Activated CD4-positive, alpha-beta T cell treated with anti-CD3 and anti-CD28 coated beads, Interleukin-10, Interleukin-2, amounts not matched to agents 100 ng/mL and 50 ng/mL, durations not matched to agents 16 hours and 8 hours (primary cell): Measurements from ENCODE around the gene HPGD.

ENCODE experiments used
- DNase-seq: peaks from one replicate; pipeline ENCODE4 v3.0.0-alpha.2; 2020

HPGD gene

DNA sequence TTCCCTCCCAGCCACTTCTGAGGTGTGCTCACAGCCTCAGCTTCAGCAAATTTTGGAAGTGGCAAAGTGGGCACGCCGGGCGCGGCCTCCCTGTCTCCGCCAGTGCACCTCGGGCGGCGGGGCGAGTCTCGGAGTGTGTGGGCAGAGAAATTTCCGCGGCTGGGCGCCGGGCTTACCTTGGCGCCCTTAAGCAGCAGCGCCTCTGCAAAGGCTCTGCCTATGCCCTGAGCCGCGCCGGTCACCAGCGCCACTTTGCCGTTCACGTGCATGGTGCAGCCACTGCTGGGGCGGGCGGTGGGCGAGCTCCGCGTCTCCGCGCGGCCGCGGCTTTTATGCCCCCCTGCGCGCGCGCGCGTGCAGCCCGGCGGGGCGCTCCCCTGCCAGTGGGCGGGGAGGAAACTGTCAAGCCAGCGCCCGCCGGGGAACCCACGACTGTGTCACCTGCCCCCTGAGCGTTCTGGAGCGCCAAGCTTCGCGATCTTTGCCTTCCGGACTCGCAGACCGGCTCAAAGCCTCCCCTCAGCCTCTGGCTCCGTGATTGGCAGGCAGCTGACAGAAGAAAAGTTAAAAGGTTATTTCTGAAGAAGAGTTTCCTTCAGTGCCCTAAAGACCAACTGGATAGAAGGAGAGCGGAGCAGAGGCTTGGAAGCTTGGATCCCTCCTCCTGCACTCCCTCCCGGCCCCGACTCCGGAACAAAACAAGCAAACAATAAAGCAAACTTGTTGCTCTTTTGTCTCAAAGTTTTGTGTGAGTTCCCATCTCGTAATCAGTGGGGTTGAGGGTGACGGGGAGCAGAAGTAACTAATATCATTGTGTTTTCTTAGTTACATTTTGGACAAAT is at the start of gene HPGD:
Gene HPGD, minus strand, starts transcription at position 306 of the 842 bp plus-strand sequence. Its CDS starts 37 bp downstream, at position 269.
- DNase-seq: peak; percentile 70

DNA sequence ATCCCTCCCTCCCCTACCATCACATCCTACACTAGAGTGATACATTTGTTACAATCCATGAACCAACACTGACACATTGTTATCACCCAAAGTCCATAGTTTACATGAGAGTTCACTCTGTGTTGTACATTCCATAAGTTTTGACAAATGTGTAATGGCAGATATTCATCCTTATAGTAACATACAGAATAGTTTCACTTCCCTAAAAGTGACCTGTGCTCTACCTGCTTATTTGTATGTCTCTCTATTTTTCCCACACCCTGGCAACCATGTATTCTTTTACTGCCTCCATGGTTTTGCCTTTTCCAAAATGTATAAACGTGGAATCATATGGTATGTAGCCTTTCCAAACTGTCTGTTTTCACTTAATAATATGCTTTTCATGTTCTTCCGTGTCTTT is 42.2 kb upstream of the HPGD start:
- DNase-seq: no peak

DNA sequence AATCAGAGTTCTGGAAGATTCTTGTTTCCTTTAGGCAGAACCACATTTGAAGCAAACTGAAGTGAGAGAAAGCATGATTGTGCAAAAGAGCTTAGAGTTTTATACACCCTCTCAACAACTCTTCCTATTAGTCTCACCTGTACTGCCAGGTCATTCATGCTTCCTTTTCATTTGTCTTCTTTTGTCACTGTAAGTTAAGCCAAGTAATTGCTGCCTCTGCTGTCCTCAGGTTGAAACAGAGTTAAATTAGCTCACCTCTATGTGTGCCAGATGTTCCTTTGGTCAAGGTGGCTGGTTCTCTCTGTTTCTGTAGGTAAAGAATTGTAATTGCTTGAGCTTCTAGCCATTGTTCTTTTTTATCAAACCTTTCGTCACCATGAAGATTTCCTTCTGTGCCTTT is 41.1 kb upstream of the HPGD start:
- DNase-seq: no peak

DNA sequence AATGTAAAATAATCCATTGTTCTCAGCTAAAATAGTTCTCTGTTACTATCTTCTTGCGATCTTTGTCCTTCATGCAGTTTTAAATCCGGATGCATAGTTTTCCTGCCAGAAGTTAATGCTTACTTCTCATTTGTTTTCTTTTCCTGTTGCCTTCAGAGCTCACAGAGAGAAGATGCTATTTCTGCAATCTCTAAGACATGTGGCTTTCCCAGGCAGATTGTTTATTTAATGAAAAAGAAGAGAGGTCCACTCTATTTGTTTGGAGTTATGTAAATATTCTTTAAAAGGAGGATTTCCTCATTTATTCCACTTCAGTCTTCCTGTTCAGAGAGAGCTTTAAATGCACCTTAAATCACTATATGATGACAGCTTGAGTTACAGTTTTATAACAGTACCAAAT is 39.3 kb upstream of the HPGD start:
- DNase-seq: no peak

DNA sequence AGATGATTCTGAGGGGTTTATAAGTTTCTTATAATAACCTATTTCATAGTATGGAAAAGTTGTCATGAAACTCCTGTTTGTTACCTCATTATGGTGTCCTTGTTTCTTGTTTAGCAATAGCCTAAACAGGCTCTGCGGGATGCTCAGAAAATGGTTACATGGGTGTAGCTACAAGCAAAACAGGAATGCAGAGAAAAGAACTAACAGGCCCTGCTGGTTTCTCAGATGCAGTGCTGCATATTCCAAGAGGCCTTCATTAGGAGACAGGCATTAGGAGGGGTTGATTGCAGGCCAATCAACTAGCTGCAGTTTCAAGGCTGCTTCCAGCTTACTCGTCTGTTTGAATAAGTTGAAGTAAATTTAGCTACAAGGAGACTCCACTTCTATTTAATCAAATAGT is 37.6 kb upstream of the HPGD start:
- DNase-seq: no peak

DNA sequence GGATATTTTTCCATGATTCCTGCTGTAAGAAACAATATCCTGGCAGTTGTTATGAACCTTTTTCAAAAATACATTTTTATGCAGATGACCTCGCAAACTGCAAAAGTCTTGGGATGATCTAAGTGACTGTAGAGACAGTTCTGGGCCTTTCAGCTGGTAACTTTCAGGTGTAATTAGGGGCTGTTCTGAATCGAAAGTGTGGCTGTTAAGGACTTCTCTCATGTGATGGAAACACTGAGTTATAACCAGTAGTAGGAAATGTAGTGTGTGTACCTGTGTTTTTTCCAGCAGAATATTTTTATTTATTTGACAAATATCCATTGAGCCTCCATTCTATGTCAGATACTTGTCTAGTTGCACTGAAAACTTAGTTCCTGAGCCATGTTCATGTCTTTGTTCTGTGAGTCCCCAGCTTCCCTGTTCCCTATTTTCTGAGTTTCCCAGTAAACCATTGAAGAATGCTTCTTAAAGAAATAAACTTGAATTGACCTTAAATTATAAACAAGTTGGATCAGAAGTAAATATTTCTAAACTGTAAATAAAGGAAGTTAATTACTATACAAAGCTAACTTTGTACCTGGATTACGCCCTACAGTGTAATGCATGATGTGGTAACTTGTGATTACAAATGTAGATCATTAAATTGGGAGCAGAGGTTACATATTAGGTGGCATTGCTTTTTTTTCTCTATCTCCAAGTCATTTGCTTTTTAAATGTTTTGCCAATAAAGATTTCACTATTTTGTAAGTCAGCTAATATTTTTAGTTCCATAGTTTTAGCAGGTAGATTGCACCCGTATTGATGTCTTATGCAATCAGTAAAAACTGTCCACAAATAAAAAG is 33.7 kb upstream of the HPGD start:
- DNase-seq: no peak

DNA sequence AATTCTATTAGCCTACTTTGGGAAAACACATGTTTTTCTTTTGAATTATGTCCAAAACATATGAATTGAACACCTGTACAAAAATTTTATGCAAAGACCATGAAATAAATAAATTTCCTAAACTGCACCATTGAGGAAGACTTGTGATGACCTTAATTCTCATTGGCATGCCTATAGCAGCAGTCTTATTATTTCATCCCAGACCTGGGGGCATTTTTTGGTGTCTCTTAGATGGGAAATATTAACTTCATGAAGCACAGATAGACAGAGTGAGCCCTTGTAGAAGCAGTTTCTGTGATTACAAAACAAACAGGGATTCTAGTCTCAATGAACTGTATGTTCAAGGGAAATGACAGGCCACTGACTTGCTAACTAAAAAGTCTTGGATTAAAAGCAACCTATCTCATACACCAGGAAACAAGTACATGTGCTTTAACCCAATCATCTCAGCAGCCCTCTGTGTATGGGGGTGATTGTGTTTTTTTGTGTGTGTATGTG is 32.0 kb upstream of the HPGD start:
- no peak for DNase-seq

DNA sequence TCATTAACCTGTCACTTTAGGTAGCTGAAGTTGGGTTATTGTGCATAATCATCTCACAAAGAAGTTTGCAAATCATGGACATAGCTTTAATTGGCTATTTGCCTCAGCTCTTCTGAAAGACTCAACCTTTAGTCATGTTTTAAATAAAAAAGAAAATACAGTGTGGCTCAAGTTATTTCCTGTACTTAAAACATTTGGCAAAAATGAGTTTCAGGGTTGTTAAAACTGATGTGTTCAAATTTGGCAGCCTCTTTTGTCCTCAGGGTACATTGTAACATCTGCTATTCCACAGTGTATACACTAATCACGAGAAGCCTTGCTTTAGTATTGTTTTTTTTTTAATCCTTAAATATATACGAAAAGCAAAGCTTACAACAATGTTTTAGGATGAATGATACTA is 31.5 kb upstream of the HPGD start:
- DNase-seq: no peak

DNA sequence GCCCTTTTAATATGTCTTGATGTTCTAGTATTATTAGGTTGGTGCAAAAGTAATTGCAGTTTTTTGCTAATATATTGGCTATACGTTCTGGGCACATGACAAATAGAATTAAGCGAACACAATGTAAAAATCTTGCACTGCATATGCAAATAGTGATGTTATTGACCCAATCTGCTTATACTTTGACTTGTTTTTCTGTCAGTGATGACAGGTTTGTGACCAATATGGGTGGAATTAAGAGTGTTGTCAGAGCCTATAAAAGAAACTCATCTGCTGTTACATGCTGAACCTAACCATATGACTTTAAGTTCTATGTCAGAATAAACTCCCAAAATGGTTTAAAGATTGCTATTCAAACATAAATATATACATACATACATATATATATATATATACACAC is 30.7 kb upstream of the HPGD start:
- DNase-seq: no peak

DNA sequence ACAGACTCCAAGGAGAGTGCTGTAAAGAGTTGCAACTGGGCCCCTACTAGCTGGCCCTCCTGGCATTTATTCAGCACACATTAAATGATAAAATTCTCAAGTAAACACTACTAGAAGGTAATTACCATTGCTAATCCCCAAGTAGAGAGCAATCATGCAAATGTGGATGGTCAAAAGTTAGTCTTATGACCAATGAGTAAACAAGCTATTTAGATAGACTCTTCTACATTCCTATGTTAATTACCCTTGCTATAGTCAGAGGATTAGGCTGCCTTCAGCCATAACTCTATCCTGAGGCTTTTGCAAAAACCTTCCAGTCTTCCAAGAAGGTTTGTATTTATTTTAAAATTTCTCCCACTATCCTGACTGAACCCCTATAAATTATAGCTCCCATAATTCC is 28.3 kb upstream of the HPGD start:
- no peak for DNase-seq

DNA sequence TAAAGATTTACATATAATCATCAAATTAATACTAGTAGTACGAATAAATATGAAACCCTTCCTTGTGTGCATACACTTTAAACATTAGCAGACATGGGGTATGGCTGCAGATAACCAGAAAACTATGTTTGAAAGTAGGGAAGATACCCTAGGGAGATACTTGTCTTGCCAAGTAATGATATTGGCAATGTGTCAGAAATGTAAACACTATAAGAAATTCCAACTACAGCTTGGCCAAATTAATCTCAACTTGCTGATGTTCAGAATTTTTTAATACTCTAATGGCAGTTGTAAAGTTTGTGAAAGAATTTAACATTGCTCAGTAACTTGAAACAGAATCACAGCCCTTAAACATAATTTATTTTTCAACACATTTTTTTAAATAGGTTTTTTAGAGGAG is 27.4 kb upstream of the HPGD start:
- DNase-seq: no peak

DNA sequence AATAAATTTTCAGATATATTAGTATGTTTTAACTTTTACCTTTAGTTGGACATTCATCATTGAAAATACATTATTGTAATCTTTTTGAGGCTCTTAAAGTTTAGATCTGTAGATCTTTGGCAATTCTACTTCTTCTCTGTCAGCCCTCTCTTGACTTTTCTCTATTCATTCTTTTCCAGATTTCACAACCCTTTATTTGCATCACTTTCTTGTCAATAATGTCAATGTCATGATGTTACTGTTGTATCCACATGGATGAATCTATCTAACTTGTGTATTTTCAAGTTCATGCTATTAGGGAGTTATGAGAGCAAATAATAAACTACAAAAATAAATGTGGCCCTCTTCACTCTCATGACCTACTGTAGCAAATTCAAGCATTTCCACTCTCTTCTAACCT is 23.0 kb upstream of the HPGD start:
- DNase-seq: no peak

DNA sequence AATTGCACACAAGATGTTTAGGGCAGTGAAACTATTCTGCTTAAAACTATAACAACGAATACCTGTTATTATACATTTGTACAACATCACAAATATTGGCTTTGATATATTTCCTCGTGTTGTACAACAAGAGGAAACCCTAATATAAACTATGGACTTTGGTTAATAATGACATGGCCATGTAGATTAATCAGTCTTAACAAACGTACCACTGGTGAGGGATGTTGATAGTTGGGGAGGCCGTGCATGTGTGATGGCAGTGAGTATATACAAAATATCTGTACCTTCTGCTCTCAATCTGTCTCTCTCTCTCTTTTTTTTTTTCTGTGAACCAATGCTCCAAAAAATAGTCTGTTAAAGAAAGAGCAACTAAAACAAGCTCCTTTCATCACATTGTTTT is 22.2 kb upstream of the HPGD start:
- DNase-seq: no peak

DNA sequence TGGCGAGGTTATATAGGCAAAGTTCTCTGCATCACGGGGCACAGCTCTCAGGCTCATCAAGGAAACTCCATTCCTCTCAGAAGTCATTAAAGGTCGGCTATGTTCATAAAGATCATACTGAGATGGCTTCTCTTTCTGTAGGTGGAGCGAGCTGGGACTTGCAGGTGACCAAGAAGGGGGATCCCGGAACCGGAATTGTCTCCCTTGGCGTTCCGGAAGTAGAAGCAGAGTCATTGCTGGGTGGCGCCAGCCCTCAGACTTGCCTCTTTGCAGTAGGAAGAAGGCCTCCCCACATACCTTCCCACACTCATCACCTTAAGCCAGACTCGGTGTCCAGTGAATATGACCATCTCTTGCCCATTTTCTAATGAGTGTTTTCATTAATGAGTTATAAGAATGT is 17.9 kb upstream of the HPGD start:
- no peak for DNase-seq

DNA sequence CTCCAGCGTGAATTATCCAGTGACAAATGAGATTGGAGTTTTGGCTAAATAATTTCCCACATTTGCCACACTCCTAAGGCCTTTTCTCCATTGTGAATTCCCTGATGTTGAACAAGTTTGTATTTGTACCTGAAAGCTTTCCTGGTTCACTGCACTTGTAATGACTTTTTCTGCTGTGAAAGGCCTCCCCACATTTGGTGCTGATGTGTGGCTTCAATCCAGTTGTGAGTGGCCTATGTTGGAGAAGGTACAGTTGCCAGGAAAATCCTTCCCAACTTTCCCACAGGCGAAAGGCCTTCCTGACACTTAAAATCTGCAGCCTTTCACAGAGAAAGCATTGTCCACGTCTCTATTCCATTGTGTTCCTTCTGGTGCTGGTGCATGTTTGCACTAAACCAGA is 17.3 kb upstream of the HPGD start:
- DNase-seq: no peak

DNA sequence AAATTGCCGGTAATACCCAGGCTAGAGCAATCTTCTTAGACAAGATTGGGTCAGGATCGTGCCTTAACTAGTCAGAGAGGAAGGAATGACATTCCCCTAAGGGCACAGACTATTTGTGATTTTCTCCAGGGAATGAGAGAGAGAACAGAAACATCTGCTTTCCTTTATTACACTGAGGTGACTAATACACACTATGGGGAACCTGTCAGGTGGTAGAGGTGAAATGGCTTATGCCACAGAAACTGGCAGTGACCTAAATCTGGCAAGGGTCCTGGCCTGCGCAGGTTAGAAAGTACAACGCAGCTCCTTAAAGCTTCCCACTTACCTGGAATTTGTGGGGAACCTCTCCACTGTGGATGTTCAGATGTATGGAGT is 16.6 kb upstream of the HPGD start:
- no peak for DNase-seq

DNA sequence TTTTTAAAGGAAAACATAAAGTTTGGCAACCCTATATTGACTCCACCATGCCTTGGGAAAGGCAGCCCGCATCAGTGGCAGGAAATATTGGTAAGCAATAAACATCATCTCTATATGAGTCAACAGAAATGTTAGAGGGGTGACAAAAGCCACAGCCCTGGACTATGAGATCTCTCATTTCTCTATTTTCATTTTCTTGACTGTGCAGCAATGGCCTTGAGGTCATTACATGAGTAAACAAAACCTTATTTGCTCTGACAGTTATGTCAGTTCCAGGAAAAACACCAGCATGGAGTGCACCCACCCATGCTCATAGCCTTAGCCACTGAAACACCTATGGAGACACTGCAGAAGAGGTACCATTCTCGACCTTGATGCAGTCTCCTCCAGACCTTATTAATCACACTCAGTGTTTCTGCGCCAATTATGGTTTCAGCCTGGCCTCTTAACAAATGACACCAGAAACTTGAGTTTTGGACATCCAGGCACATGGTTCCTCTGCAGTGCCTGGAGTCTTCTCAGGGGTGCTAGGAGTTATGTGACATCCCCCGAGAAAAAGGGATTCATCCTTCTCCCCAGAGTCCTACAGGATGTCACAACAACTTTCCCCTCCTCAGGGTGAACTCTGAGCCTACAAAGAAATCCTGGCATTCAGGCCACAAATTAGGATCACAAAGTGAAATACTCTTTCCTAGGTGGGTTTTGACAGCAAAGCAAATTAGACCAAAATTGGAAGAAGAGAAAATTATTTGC is 16.0 kb upstream of the HPGD start:
- peak; percentile 74 for DNase-seq

DNA sequence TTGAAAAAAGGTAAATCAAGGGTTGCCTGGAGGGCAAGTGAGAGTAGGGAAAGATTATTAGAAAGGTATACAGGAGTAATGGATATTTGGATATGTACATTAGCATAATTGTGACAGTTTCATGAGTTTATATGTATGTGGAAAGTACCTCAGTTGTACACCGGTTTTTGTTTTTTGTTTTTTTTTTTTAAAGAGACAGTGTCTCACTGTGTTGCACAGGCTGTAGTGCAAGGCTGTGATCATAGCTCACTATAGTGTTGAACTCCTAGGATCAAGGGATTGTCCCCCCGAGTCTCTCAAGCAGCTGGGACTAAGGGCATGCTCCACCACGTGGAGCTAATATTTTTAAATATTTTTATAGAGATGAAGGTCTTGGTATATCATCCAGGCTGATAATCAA is 15.3 kb upstream of the HPGD start:
- no peak for DNase-seq

DNA sequence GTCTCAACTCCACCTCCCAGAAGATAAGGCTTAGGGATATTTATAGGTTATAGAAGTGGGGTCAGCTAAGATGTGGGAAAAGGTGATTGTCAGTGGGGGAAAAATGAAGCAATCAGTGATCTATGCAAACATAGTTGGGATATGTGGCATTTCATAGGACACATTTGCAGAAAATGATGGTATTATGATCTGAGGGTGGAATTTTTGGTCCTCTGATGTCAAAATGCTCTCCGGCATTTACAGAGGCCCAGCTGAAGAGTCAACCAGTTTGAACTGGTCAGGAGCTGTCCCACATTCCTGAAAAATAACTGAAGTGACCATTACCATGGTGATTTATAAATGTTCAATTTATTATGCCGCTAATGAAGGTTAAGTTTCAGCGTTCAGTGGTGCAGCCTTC is 12.2 kb upstream of the HPGD start:
- no peak for DNase-seq

DNA sequence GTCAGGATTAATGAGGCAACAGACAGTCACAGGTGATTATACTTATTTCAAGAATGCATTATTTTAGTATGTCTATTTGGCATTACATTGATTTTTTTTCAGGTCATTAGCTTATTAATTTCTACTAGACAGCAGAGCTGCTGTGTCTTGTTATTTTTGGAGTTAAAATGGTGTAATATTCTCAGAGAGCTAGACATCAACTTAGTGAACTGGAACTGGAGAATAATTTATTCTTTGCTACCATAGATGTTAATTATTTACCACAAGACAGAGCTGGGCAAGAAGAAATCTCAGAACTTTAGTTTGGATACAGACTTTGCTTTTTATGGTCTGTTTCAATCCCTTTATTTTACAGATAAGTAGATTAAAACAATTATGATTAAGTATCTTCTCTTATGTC is 10.2 kb upstream of the HPGD start:
- no peak for DNase-seq

DNA sequence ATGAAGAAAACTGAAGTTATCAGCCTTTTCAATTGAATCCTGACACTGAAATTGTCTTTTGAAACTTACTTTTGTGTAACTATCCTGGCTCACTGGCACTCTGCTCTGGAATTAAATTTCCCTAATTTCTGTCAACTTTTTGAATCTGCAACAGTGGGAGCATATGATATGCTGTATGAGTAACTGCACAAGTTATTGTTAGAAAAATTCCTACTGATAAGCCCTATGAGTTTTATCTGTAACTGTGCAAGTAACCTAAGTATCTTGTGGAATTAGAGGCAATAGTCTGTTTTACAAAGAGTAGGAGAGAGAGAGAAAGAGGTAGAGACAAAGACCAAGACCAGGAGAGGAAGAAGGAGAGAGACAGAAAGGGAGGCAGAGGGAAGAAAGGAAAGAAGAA is 9.2 kb upstream of the HPGD start:
- no peak for DNase-seq

DNA sequence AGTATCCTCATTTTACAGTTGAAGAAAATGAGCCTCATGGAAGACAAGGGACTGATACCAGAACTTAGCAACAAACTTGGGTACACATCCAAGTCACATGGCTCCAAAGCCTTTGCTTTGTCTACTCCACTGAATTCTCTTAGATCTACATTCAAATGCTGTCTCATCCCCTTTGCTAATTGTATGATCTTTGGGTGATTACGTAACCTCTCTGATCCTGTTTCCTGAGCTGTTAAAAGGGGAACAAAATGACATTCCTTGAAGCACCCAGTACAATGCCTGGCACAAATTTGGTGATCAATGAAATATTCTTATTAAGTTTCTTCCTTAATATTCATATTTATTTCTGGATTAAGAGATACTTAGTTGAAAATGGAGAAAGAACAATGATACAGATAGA is 5.9 kb upstream of the HPGD start:
- DNase-seq: no peak

DNA sequence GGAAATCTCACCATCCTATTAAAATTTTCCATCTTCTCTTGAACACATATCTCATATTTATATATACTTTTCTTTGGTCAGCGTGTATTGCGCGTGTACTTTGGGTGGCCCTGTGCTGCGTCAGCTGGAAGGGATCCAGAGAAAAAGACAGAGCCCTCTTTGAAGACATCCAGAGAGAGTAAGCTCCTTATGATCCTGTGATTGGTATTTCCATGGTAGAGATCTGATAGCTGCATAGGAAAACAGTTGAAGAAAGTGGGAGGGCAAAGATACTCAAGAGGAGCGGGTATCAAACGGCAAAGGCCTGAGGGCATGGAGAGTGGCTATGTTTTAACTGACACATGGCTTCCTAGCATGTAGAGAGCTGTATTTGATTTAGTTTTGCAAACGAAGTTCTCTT is 4.4 kb upstream of the HPGD start:
- no peak for DNase-seq

DNA sequence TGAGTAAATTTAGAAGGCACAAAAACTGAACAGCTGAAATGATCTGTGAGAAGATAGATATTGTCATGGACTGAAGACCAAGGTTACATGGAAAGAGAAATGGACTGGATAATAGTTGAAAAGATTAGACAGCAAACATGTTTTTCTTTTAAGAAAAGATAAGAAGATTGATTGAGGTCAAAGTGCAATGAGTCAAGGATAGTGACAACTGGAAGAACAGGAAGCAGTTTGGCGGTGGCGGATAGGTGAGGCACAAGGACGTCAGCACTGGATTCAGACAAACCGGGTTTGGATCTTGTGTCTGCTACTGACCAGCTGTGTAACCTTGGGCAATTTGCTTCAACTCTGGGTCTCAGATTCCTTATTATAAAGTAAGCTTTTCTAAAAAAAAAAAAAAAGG is 2.0 kb upstream of the HPGD start:
- DNase-seq: no peak
